HepG2 (cell line): ENCODE measurements around the gene CADPS2. TPM values are rescaled to one million over a fixed set of nuclear protein-coding genes. Genes with fewer than 3 reads are reported as not detected.

Source experiments
- ATAC-seq: fragments of 200-7000 bp; cut with Tn5 transposase; 3 replicates; pipeline ENCODE4 v1.9.1; 2020; ENCODE audit warnings: mild to moderate bottlenecking, moderate library complexity
- BruUV-seq: library from RNA; stranded (reverse); fragments of 400-500 nt; replicated peaks from 2 replicates; lab custom pipeline; 2021; lab: Mats Ljungman, UMichigan
- CTCF ChIA-PET: fragments of 300-600 bp; formaldehyde crosslinking; extraction: SDS; loops from one replicate; lab custom pipeline; 2021; ENCODE audit warnings: low total read pairs, inconsistent platforms, low intra/inter-chr PET ratio; lab: Yijun Ruan, JAX
- POLR2A ChIA-PET: fragments of 350-600 bp; sonication (Branson Sonifier 250); formaldehyde crosslinking; loops from one replicate; lab custom pipeline; 2020; ENCODE audit warnings: antibody characterized with exemption, inconsistent platforms; lab: Yijun Ruan, JAX
- DNase-seq: peaks from one replicate; pipeline ENCODE4 v3.0.0-alpha.2; 2015; ENCODE audit warnings: low spot score
- FAIRE-seq: peaks from 3 replicates; lab custom pipeline; 2011; peaks lifted over from hg19 to GRCh38; lab: Jason Lieb, UNC
- H2AFZ ChIP-seq: one replicate; pipeline ENCODE4 v1.6.1; 2011; ENCODE audit warnings: low read length, inconsistent platforms
- H3K27ac ChIP-seq: fragments of 300-600 bp; 3 replicates; pipeline ENCODE4 v1.8.0; 2011; ENCODE audit warnings: mixed run types, mild to moderate bottlenecking, mixed read lengths, low read length, inconsistent platforms; ENCODE audit not compliant: insufficient read depth; ENCODE audit errors: extremely low read length
- H3K27me3 ChIP-seq, 2 experiments: fragments of 200-600 bp in 1 of 2; 2 replicates in 1 of 2; 3 replicates in 1 of 2; pipeline versions ENCODE4 v1.6.0 to v1.8.0; 2011; ENCODE audit warnings: low read length in 2 of 2, mild to moderate bottlenecking in 2 of 2, moderate library complexity in 2 of 2, inconsistent platforms in 1 of 2; ENCODE audit not compliant: insufficient read depth in 2 of 2, control insufficient read depth in 1 of 2
- H3K36me3 ChIP-seq, 2 experiments: fragments of 200-600 bp in 1 of 2; replicated peaks in 1 of 2; 2 replicates in 1 of 2; 3 replicates in 1 of 2; pipeline versions ENCODE4 v1.5.1 to v1.8.0; 2011; ENCODE audit warnings: low read length in 2 of 2, inconsistent platforms in 1 of 2; ENCODE audit not compliant: insufficient read depth in 2 of 2, control insufficient read depth in 1 of 2
- H3K4me1 ChIP-seq: 2 replicates; pipeline ENCODE4 v1.5.1; 2012; ENCODE audit warnings: low read length, inconsistent platforms; ENCODE audit not compliant: insufficient read depth
- H3K4me2 ChIP-seq: 2 replicates; pipeline ENCODE4 v1.6.0; 2011; ENCODE audit warnings: low read depth, low read length, inconsistent platforms
- H3K4me3 ChIP-seq, 3 experiments: fragments of 200-600 bp in 1 of 3; sonication (generic), shearing (Covaris generic) in 1 of 3; replicated peaks in 1 of 3; 2 replicates each; pipeline ENCODE4 v1.5.1; 2011 to 2016; ENCODE audit warnings: low read length in 3 of 3, inconsistent platforms in 2 of 3, low read depth in 2 of 3, mild to moderate bottlenecking in 2 of 3, control low read depth in 1 of 3, mixed read lengths in 1 of 3; ENCODE audit not compliant: insufficient read depth in 1 of 3
- H3K79me2 ChIP-seq: one replicate; pipeline ENCODE4 v1.6.1; 2011; ENCODE audit warnings: low read length, inconsistent platforms; ENCODE audit not compliant: insufficient read depth
- H3K9ac ChIP-seq: 2 replicates; pipeline ENCODE4 v1.6.0; 2011; ENCODE audit warnings: mild to moderate bottlenecking, low read depth, low read length, inconsistent platforms; ENCODE audit not compliant: insufficient read depth
- H3K9me3 ChIP-seq: 2 replicates; pipeline ENCODE4 v1.5.1; 2012; ENCODE audit warnings: mild to moderate bottlenecking, low read length
- H4K20me1 ChIP-seq: 2 replicates; pipeline ENCODE4 v1.6.0; 2011; ENCODE audit warnings: inconsistent platforms, mild to moderate bottlenecking, low read length, moderate library complexity; ENCODE audit not compliant: insufficient read depth
- ATRX ChIP-seq: sonication (generic); formaldehyde crosslinking; IDR thresholded peaks from 2 replicates; pipeline ENCODE4 v1.4.0; 2020; ENCODE audit warnings: missing genetic modification reagents, borderline replicate concordance
- ELK4 ChIP-seq: sonication (generic); formaldehyde crosslinking; IDR thresholded peaks from 2 replicates; pipeline ENCODE4 v1.9.0; 2021; ENCODE audit warnings: missing genetic modification reagents, borderline replicate concordance
- ETS1 ChIP-seq: sonication (generic); formaldehyde crosslinking; IDR thresholded peaks from 2 replicates; pipeline ENCODE4 v1.4.0; 2020; ENCODE audit warnings: missing genetic modification reagents
- NR2F1 ChIP-seq, 2 experiments: fragments of 450-650 bp in 1 of 2; formaldehyde crosslinking in 1 of 2; IDR thresholded peaks; 2 replicates each; pipeline versions ENCODE4 v1.5.0 to v1.6.1; 2016 to 2020; ENCODE audit warnings: mild to moderate bottlenecking in 1 of 2, missing compliant biosample characterization in 1 of 2, missing genetic modification reagents in 1 of 2, moderate library complexity in 1 of 2
- POLR2AphosphoS5 ChIP-seq: IDR thresholded peaks from 2 replicates; pipeline ENCODE4 v1.6.1; 2012; ENCODE audit warnings: low read depth, low read length
- REL ChIP-seq: sonication (generic); formaldehyde crosslinking; conservative IDR thresholded peaks from 2 replicates; pipeline ENCODE4 v1.8.0; 2022; ENCODE audit warnings: mild to moderate bottlenecking, missing genetic modification reagents, moderate library complexity
- SALL2 ChIP-seq: sonication (generic); formaldehyde crosslinking; IDR thresholded peaks from 2 replicates; pipeline ENCODE4 v1.8.1; 2023; ENCODE audit warnings: mild to moderate bottlenecking, missing genetic modification reagents, inconsistent platforms
- SPEN ChIP-seq: sonication (generic); formaldehyde crosslinking; IDR thresholded peaks from 2 replicates; pipeline ENCODE4 v1.5.1; 2020; ENCODE audit warnings: low read depth, mild to moderate bottlenecking, missing genetic modification reagents
- ZNF737 ChIP-seq: sonication (generic); formaldehyde crosslinking; IDR thresholded peaks from 2 replicates; pipeline ENCODE4 v1.5.0; 2020; ENCODE audit warnings: missing genetic modification reagents, mild to moderate bottlenecking, borderline replicate concordance
- WGBS: methylation state at CpG from one replicate; pipeline ENCODE4 v1.1.6; 2017; ENCODE audit warnings: low lambda C conversion rate; 5-methylcytosine and 5-hydroxymethylcytosine counted together
- in situ Hi-C: cut with HindIII; loops from 2 replicates; pipeline ENCODE4 v1.10.0; 2017; ENCODE audit warnings: low pct_unique_long_range_greater_than_20kb; ENCODE audit not compliant: extremely low pct_ligation_motif_present
- intact Hi-C: fragments of 100-400 bp; cut with micrococcal nuclease; formaldehyde crosslinking; loops from one replicate; pipeline ENCODE4 v1.10.0; 2022; ENCODE audit not compliant: unreplicated experiment
- polyA plus RNA-seq, 8 experiments: library from polyadenylated mRNA; depleted of rRNA in 3 of 8; stranded (reverse) in 7 of 8; unstranded in 1 of 8; fragments of >200 nt; fragmentation: Illumina TruSeq in 4 of 8; extraction: Trizol in 4 of 8; gene quantifications; 2 replicates each; pipeline versions ENCODE4 v1.2.1 to v1.2.3, GENCODE V29; 2011 to 2016; ENCODE audit warnings: low read depth in 4 of 8, missing spikeins in 1 of 8, mixed read lengths in 1 of 8; ENCODE audit not compliant: insufficient read depth in 1 of 8
- total RNA-seq, 5 experiments: library from RNA; depleted of rRNA; stranded (reverse); fragments of >200 nt; fragmentation: Illumina TruSeq; extraction: Trizol; gene quantifications; 2 replicates each; pipeline ENCODE4 v1.2.3, GENCODE V29; 2016; ENCODE audit warnings: low read depth in 1 of 5
- TF ChIP-seq, protein P1 (sequence below): sonication (generic); formaldehyde crosslinking; IDR thresholded peaks from 2 replicates; pipeline ENCODE4 v1.5.1; 2020; ENCODE audit warnings: mild to moderate bottlenecking, missing genetic modification reagents, borderline replicate concordance

Gene CADPS2
- total and polyA plus RNA-seq, 2 of the 13 experiments (the other 11 are each of a cell fraction or from before 2014, with no cell fraction given) = 17.6 to 43.8 TPM

- Histone ChIP-seq H3K36me3 (no peaks in the 10 kb centered on the region), H3K4me2 (no peak overlapping the region), H3K79me2 (no peaks in the 10 kb centered on the region), H3K9ac (no peak overlapping the region), H3K4me3 (no peak overlapping the region), H3K4me1 (peaks cover 12% of the 10 kb centered on the region), H3K27me3 (no peaks in the 10 kb centered on the region), H2AFZ (no peak overlapping the region), H3K27ac (no peak overlapping the region), H4K20me1 (no peaks in the 10 kb centered on the region), H3K9me3 (no peaks in the 10 kb centered on the region)
- no TSS peak for BruUV-seq
- ChIA-PET CTCF (no interaction called here), POLR2A (no interaction called here)
- in situ Hi-C loops (no loop called here), intact Hi-C loops (no loop called here)
- no peak for FAIRE-seq
- no peak for DNase-seq
- no peak for ATAC-seq
- WGBS = 95% methylated on average over 2 of the region's 2 CpGs
- TF ChIP-seq ELK4 (CRISPR knock-in tag) = no peak
- no peak for TF ChIP-seq ETS1 (CRISPR knock-in tag)
- TF ChIP-seq NR2F1 (CRISPR knock-in tag; IDR thresholded peaks at IDR 0.05) = no peak
- TF ChIP-seq POLR2AphosphoS5 = no peak
- TF ChIP-seq ZNF737 (CRISPR knock-in tag) = no peak
- TF ChIP-seq SALL2 (CRISPR knock-in tag) = no peak
- no peak for TF ChIP-seq SPEN (CRISPR knock-in tag)
- no peak for TF ChIP-seq ATRX (CRISPR knock-in tag)
- TF ChIP-seq REL (CRISPR knock-in tag) = no peak
- TF ChIP-seq, protein P1, sequence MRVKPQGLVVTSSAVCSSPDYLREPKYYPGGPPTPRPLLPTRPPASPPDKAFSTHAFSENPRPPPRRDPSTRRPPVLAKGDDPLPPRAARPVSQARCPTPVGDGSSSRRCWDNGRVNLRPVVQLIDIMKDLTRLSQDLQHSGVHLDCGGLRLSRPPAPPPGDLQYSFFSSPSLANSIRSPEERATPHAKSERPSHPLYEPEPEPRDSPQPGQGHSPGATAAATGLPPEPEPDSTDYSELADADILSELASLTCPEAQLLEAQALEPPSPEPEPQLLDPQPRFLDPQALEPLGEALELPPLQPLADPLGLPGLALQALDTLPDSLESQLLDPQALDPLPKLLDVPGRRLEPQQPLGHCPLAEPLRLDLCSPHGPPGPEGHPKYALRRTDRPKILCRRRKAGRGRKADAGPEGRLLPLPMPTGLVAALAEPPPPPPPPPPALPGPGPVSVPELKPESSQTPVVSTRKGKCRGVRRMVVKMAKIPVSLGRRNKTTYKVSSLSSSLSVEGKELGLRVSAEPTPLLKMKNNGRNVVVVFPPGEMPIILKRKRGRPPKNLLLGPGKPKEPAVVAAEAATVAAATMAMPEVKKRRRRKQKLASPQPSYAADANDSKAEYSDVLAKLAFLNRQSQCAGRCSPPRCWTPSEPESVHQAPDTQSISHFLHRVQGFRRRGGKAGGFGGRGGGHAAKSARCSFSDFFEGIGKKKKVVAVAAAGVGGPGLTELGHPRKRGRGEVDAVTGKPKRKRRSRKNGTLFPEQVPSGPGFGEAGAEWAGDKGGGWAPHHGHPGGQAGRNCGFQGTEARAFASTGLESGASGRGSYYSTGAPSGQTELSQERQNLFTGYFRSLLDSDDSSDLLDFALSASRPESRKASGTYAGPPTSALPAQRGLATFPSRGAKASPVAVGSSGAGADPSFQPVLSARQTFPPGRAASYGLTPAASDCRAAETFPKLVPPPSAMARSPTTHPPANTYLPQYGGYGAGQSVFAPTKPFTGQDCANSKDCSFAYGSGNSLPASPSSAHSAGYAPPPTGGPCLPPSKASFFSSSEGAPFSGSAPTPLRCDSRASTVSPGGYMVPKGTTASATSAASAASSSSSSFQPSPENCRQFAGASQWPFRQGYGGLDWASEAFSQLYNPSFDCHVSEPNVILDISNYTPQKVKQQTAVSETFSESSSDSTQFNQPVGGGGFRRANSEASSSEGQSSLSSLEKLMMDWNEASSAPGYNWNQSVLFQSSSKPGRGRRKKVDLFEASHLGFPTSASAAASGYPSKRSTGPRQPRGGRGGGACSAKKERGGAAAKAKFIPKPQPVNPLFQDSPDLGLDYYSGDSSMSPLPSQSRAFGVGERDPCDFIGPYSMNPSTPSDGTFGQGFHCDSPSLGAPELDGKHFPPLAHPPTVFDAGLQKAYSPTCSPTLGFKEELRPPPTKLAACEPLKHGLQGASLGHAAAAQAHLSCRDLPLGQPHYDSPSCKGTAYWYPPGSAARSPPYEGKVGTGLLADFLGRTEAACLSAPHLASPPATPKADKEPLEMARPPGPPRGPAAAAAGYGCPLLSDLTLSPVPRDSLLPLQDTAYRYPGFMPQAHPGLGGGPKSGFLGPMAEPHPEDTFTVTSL (CRISPR knock-in tag) = no peak
These were observed 122.2 kb downstream of the CADPS2 start for GRCh38 chr7:122764020-122764419.
